GM12878 (cell line): ENCODE measurements around the gene SORCS2. TPM values are rescaled to one million over a fixed set of nuclear protein-coding genes. Genes with fewer than 3 reads are reported as not detected.

Experiments
- ATAC-seq: fragments of 200-7000 bp; cut with Tn5 transposase; 3 replicates; pipeline ENCODE4 v1.9.1; 2020; ENCODE audit warnings: mild to moderate bottlenecking, moderate library complexity
- BruUV-seq: library from RNA; stranded (reverse); fragments of 400-500 nt; replicated peaks from 2 replicates; lab custom pipeline; 2021; lab: Mats Ljungman, UMichigan
- CTCF ChIA-PET: fragments of 300-600 bp; sonication (Branson Sonifier 250); formaldehyde crosslinking; extraction: SDS; loops from one replicate; lab custom pipeline; 2021; ENCODE audit warnings: inconsistent platforms; lab: Yijun Ruan, JAX
- POLR2A ChIA-PET: fragments of 350-600 bp; formaldehyde crosslinking; extraction: SDS; loops from one replicate; lab custom pipeline; 2021; ENCODE audit warnings: inconsistent platforms; lab: Charles Lee
- RAD21 ChIA-PET: fragments of 300-600 bp; sonication (Branson Sonifier 250); formaldehyde crosslinking; loops from one replicate; lab custom pipeline; 2023; ENCODE audit warnings: antibody characterized with exemption; ENCODE audit not compliant: unreplicated experiment; lab: Charles Lee
- SMC1A ChIA-PET: fragments of 300-600 bp; sonication (Branson Sonifier 250); formaldehyde crosslinking; loops from one replicate; lab custom pipeline; 2023; ENCODE audit not compliant: unreplicated experiment, uncharacterized antibody; lab: Charles Lee
- DNase-seq: peaks from one replicate; pipeline ENCODE4 v3.0.0-alpha.2; 2011; ENCODE audit warnings: low read depth, low spot score
- FAIRE-seq: peaks from 3 replicates; lab custom pipeline; 2011; peaks lifted over from hg19 to GRCh38; lab: Jason Lieb, UNC
- H2AFZ ChIP-seq: 2 replicates; pipeline ENCODE4 v1.6.0; 2011; ENCODE audit warnings: low read depth, low read length, control low read depth; ENCODE audit not compliant: control insufficient read depth
- H3K27ac ChIP-seq: 2 replicates; pipeline ENCODE4 v1.5.1; 2011; ENCODE audit warnings: control low read depth; ENCODE audit not compliant: control insufficient read depth, insufficient read depth
- H3K27me3 ChIP-seq, 2 experiments: replicated peaks in 1 of 2; 2 replicates each; pipeline versions ENCODE4 v1.6.0 to v1.6.1; 2011; ENCODE audit warnings: low read length in 1 of 2; ENCODE audit not compliant: control insufficient read depth in 2 of 2, insufficient read depth in 2 of 2
- H3K36me3 ChIP-seq, 2 experiments: 2 replicates each; pipeline ENCODE4 v1.5.1; 2011; ENCODE audit warnings: low read length in 1 of 2; ENCODE audit not compliant: control insufficient read depth in 2 of 2, insufficient read depth in 2 of 2
- H3K4me1 ChIP-seq: 2 replicates; pipeline ENCODE4 v1.6.1; 2011; ENCODE audit warnings: mild to moderate bottlenecking, low read length, moderate library complexity, mixed read lengths; ENCODE audit not compliant: control insufficient read depth, insufficient read depth
- H3K4me2 ChIP-seq: 2 replicates; pipeline ENCODE4 v1.6.0; 2011; ENCODE audit warnings: control low read depth; ENCODE audit not compliant: control insufficient read depth, insufficient read depth
- H3K4me3 ChIP-seq: fragments of 200-600 bp; sonication (generic); 2 replicates; pipeline ENCODE4 v1.5.1; 2016
- H3K79me2 ChIP-seq: 2 replicates; pipeline ENCODE4 v1.6.0; 2011; ENCODE audit warnings: low read length; ENCODE audit not compliant: control insufficient read depth, insufficient read depth
- H3K9ac ChIP-seq: 2 replicates; pipeline ENCODE4 v1.8.0; 2011; ENCODE audit warnings: low read length, control low read depth, mixed read lengths; ENCODE audit not compliant: control insufficient read depth, insufficient read depth
- H3K9me3 ChIP-seq: replicated peaks from 3 replicates; pipeline ENCODE4 v1.5.1; 2011; ENCODE audit warnings: mild to moderate bottlenecking, low read length; ENCODE audit not compliant: control insufficient read depth, insufficient read depth
- H4K20me1 ChIP-seq: 2 replicates; pipeline ENCODE4 v1.6.0; 2011; ENCODE audit not compliant: control insufficient read depth, insufficient read depth
- CREM ChIP-seq: IDR thresholded peaks from 2 replicates; pipeline ENCODE4 v1.6.1; 2014; ENCODE audit warnings: antibody characterized with exemption, low read depth
- HDAC6 ChIP-seq: fragments of 200-600 bp; sonication (generic); IDR thresholded peaks from one replicate; pipeline ENCODE4 v1.8.0; 2017; ENCODE audit warnings: antibody characterized with exemption; ENCODE audit not compliant: unreplicated experiment
- POLR2A ChIP-seq: IDR thresholded peaks from 2 replicates; pipeline ENCODE4 v1.6.1; 2011; ENCODE audit warnings: low read depth, mild to moderate bottlenecking, low read length
- RFX5 ChIP-seq: IDR thresholded peaks from 2 replicates; pipeline ENCODE4 v1.6.1; 2011; ENCODE audit warnings: low read depth, low read length, improper control_type of control experiment
- WGBS: methylation state at CpG from one replicate; pipeline ENCODE4 v1.1.6; 2016; ENCODE audit warnings: low lambda C conversion rate; ENCODE audit not compliant: insufficient replicate concordance, insufficient coverage; ENCODE audit errors: missing lambda C conversion rate; 5-methylcytosine and 5-hydroxymethylcytosine counted together
- in situ Hi-C: fragments of 300-500 bp; cut with MboI; formaldehyde crosslinking; loops from 9 replicates; pipeline ENCODE4 v1.14.3; 2018; ENCODE audit warnings: mixed read lengths
- intact Hi-C: fragments of 100-400 bp; cut with micrococcal nuclease; formaldehyde crosslinking; loops from one replicate; pipeline ENCODE4 v1.14.2; 2022; ENCODE audit not compliant: unreplicated experiment
- polyA plus RNA-seq, 11 experiments: library from polyadenylated mRNA; depleted of rRNA in 4 of 11; unstranded in 6 of 11; stranded (reverse) in 5 of 11; fragments of >200 nt; fragmentation: Nextera tagmentation in 4 of 11; fragmentation: Illumina TruSeq in 1 of 11; extraction: Ambion mirVana in 4 of 11; extraction: Trizol in 1 of 11; gene quantifications; 1 replicate in 1 of 11; 2 replicates in 10 of 11; pipeline versions ENCODE4 v1.2.1 to v1.2.3, GENCODE V29; 2011 to 2016; ENCODE audit warnings: inconsistent platforms in 2 of 11, missing spikeins in 2 of 11, low read depth in 1 of 11
- total RNA-seq, 4 experiments: library from RNA; depleted of rRNA in 3 of 4; stranded (reverse); fragments of >200 nt in 3 of 4; fragmentation: Illumina TruSeq in 1 of 4; extraction: Trizol in 1 of 4; gene quantifications; 2 replicates each; pipeline versions ENCODE4 v1.2.1 to v1.2.3, GENCODE V29; 2013 to 2021

The SORCS2 gene
- total and polyA plus RNA-seq, 10 of the 15 experiments (the other 5 are each of a cell fraction or from before 2014, with no cell fraction given), result 0.01 to 0.15 (median 0.05) TPM; not detected in 5

DNA sequence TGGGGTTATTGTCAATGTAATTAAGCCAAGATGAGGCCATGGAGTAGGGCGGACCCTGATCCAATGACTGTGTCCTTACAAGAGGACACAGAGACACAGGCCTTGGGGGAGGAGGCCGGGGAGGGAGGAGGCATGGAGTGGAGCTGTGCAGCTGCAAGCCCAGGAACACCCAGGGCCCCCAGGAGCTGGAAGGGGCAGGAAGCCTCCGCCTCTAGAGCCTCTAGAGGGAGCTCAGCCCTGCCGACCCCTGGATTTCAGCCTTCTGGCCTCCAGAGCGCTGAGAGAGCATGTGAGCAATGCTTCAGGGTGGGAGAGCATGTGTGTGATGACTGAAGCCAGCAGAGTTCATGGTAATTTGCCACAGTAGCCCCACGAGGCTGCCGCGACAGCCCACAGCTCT, 512.7 kb downstream of the SORCS2 start:
- DNase-seq, result no peak
- H3K36me3 ChIP-seq, result no peaks in the 10 kb centered on the region
- no peaks in the 10 kb centered on the region for H3K4me1 ChIP-seq
- ATAC-seq, result no peak
- FAIRE-seq, result no peak
- H3K9me3 ChIP-seq, result no peaks in the 10 kb centered on the region
- no peaks in the 10 kb centered on the region; a peak in 1 of 4 replicates for H3K27me3 ChIP-seq
- H3K9ac ChIP-seq, result no peak overlapping the region
- H4K20me1 ChIP-seq, result no peaks in the 10 kb centered on the region
- H2AFZ ChIP-seq, result no peak overlapping the region
- H3K79me2 ChIP-seq, result no peaks in the 10 kb centered on the region
- 32% methylated on average over 7 of the region's 8 CpGs for WGBS
- no TSS peak for BruUV-seq
- POLR2A ChIA-PET, result no interaction called here
- CTCF ChIA-PET, result interaction anchor here (1.0 kb wide), 1 partner anchor 97 kb away, joined by 3 read pairs; no protein-coding TSS in a partner anchor
- SMC1A ChIA-PET, result no interaction called here
- in situ Hi-C loops, result no loop called here
- no peak overlapping the region for H3K4me3 ChIP-seq
- intact Hi-C loops, result no loop called here
- RAD21 ChIA-PET, result no interaction called here
- TF ChIP-seq POLR2A, result no peak
- no peak overlapping the region for H3K4me2 ChIP-seq
- H3K27ac ChIP-seq, result no peak overlapping the region

DNA sequence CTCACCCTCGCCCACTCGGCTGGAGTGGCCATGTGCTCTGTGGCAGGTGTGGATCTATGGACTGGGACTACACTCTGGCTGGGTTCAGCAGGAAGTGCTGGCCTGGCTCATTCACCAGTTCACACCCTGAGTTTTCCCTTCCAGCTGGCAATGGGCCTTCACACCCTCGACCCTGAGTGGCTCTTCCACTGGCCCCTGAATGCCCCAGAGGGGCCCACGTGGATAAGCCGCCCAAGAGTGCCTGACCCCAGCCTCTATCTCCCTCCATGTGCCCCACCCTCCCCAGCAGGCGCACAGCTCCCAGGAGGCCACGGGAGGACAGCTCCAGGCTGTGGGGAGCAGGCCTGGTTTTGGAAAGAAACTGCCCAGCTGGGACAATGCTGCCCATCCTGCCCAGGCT, 513.3 kb downstream of the SORCS2 start:
- ChIA-PET POLR2A (no interaction called here), SMC1A (no interaction called here), RAD21 (no interaction called here), CTCF (no interaction called here)
- Histone ChIP-seq H3K27me3 (no peaks in the 10 kb centered on the region; a peak in 1 of 4 replicates), H3K4me2 (no peak overlapping the region), H4K20me1 (no peaks in the 10 kb centered on the region), H3K27ac (no peak overlapping the region), H3K9me3 (no peaks in the 10 kb centered on the region), H3K36me3 (no peaks in the 10 kb centered on the region), H3K4me1 (no peaks in the 10 kb centered on the region), H3K79me2 (no peaks in the 10 kb centered on the region), H3K4me3 (no peak overlapping the region), H2AFZ (no peak overlapping the region), H3K9ac (no peak overlapping the region)
- BruUV-seq, result no TSS peak
- in situ Hi-C loops, result no loop called here
- ATAC-seq (no peak), DNase-seq (no peak), FAIRE-seq (no peak)
- TF ChIP-seq RFX5 (no peak), HDAC6 (no peak), CREM (no peak)
- intact Hi-C loops, result no loop called here
- 16% methylated on average over 7 of the region's 7 CpGs for WGBS
